ENCODE results near the gene GPC5.

DNA sequence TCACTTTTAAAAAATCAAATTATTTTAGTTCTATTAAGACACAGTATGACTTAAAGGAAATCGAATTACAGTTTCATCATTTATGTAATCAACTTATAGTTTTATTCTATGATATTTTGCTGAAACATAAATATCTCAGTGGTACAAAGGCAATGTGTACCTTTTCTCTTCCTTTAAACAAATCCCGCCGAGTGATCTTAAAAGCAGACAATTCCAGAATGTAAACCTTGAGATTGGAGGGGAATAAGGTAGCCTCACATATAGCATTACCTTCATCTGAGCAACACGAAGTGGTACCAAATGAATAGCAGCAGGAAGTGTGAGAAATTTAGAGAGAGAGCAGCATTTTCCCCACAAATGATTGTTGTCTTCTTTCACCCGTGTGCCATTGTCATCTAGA, 986.0 kb downstream of the GPC5 start:
- TF ChIP-seq CTCF (IDR thresholded peaks at IDR 0.05) (no peak), POLR2A (IDR thresholded peaks at IDR 0.05) (no peak)
